HG03280 (cell line): ENCODE data around the gene WNK2.

Experiments used
- ATAC-seq: cut with Tn5 transposase; IDR thresholded peaks from one replicate; pipeline ENCODE4 v1.9.1; 2021; ENCODE audit warnings: mild to moderate bottlenecking, moderate library complexity; ENCODE audit not compliant: unreplicated experiment

Gene WNK2

GRCh38 chr9:93184432-93185265 is 710 bp downstream of the WNK2 start:
- ATAC-seq, result no peak

- no peak for ATAC-seq
Observed at GRCh38 chr9:93185266-93186214, 1.6 kb downstream of the WNK2 start.

- no peak for ATAC-seq
Observed at GRCh38 chr9:93186215-93186945, 2.4 kb downstream of the WNK2 start.

GRCh38 chr9:93187047-93187446 is 3.1 kb downstream of the WNK2 start:
- ATAC-seq, result no peak

- no peak for ATAC-seq
Observed at GRCh38 chr9:93187574-93187973, 3.6 kb downstream of the WNK2 start.

- no peak for ATAC-seq
Observed at GRCh38 chr9:93188426-93189368, 4.8 kb downstream of the WNK2 start.

- no peak for ATAC-seq
Observed at GRCh38 chr9:93189369-93190132, 5.6 kb downstream of the WNK2 start.

GRCh38 chr9:93190133-93190525 is 6.2 kb downstream of the WNK2 start:
- no peak for ATAC-seq

GRCh38 chr9:93190656-93191353 is 6.9 kb downstream of the WNK2 start:
- no peak for ATAC-seq

- no peak for ATAC-seq
Observed at GRCh38 chr9:93191354-93191660, 7.4 kb downstream of the WNK2 start.

GRCh38 chr9:93192721-93193387 is 8.9 kb downstream of the WNK2 start:
- ATAC-seq, result no peak

GRCh38 chr9:93193388-93194220 is 9.7 kb downstream of the WNK2 start:
- no peak for ATAC-seq

- no peak for ATAC-seq
Observed at GRCh38 chr9:93194221-93194625, 10.3 kb downstream of the WNK2 start.

- ATAC-seq, result no peak
Observed at GRCh38 chr9:93194641-93195040, 10.7 kb downstream of the WNK2 start.

- no peak for ATAC-seq
Observed at GRCh38 chr9:93196096-93197055, 12.4 kb downstream of the WNK2 start.

GRCh38 chr9:93197670-93198069 is 13.7 kb downstream of the WNK2 start:
- no peak for ATAC-seq
